Activated naive CD4-positive, alpha-beta T cell (primary cell): ENCODE data around the gene LRRC61.
"Not testable (repeated sequence)": the region's sequence is repeated elsewhere in the genome, so short reads cannot be mapped to it uniquely, and the experiment has no call there.

Experiments used
- DNase-seq, 4 experiments: peaks; one replicate each; lab custom pipeline; 2025; lab: John Stamatoyannopoulos, UW

The LRRC61 gene

GRCh38 chr7:150322833-150323681 lies at the start of gene LRRC61, which contains the start of gene ACTR3C:
Gene LRRC61 (plus strand): TSS chr7:150323355. CDS start chr7:150336862, 13,507 bp downstream.
Gene ACTR3C (minus strand): TSS chr7:150323545. CDS start chr7:150295296, 28,249 bp downstream.
- peak; percentile 16 to 48 (median 27) for DNase-seq

GRCh38 chr7:150276132-150276695 lies 46.9 kb upstream of the LRRC61 start:
- not testable (repeated sequence) for DNase-seq

- not testable (repeated sequence) for DNase-seq
These were observed 44.8 kb upstream of the LRRC61 start for GRCh38 chr7:150278383-150278782.

- not testable (repeated sequence) for DNase-seq
These were observed 41.3 kb upstream of the LRRC61 start for GRCh38 chr7:150281681-150282403.

- not testable (repeated sequence) for DNase-seq
These were observed 40.0 kb upstream of the LRRC61 start for GRCh38 chr7:150283111-150283510.

GRCh38 chr7:150283608-150284007 lies 39.5 kb upstream of the LRRC61 start:
- not testable (repeated sequence) for DNase-seq

GRCh38 chr7:150285849-150286754 lies 37.1 kb upstream of the LRRC61 start:
- peak in 1 of 4 experiments; percentile 15 for DNase-seq

GRCh38 chr7:150287815-150288214 lies 35.3 kb upstream of the LRRC61 start:
- not testable (repeated sequence) for DNase-seq

- DNase-seq, result not testable (repeated sequence)
These were observed 34.3 kb upstream of the LRRC61 start for GRCh38 chr7:150288816-150289215.

- not testable (repeated sequence) for DNase-seq
These were observed 32.8 kb upstream of the LRRC61 start for GRCh38 chr7:150290317-150290716.

- DNase-seq, result not testable (repeated sequence)
These were observed 28.1 kb upstream of the LRRC61 start for GRCh38 chr7:150295027-150295426.

GRCh38 chr7:150295614-150296013 lies 27.5 kb upstream of the LRRC61 start:
- not testable (repeated sequence) for DNase-seq

GRCh38 chr7:150296802-150297201 lies 26.4 kb upstream of the LRRC61 start:
- DNase-seq, result not testable (repeated sequence)

GRCh38 chr7:150297978-150298377 lies 25.2 kb upstream of the LRRC61 start:
- not testable (repeated sequence) for DNase-seq

- DNase-seq, result not testable (repeated sequence)
These were observed 20.2 kb upstream of the LRRC61 start for GRCh38 chr7:150302908-150303310.

- not testable (repeated sequence) for DNase-seq
These were observed 18.5 kb upstream of the LRRC61 start for GRCh38 chr7:150304499-150305258.

GRCh38 chr7:150305259-150305902 lies 17.8 kb upstream of the LRRC61 start:
- DNase-seq, result not testable (repeated sequence)

GRCh38 chr7:150305903-150306284 lies 17.3 kb upstream of the LRRC61 start:
- DNase-seq, result not testable (repeated sequence)

GRCh38 chr7:150306377-150306776 lies 16.8 kb upstream of the LRRC61 start:
- not testable (repeated sequence) for DNase-seq

- no peak for DNase-seq
These were observed 16.0 kb upstream of the LRRC61 start for GRCh38 chr7:150307129-150307528.
